GM21619 (cell line): ENCODE data around the gene LASP1NB.

Source experiments
- ATAC-seq: cut with Tn5 transposase; IDR thresholded peaks from one replicate; pipeline ENCODE4 v1.9.1; 2021; ENCODE audit not compliant: unreplicated experiment

LASP1NB gene

DNA sequence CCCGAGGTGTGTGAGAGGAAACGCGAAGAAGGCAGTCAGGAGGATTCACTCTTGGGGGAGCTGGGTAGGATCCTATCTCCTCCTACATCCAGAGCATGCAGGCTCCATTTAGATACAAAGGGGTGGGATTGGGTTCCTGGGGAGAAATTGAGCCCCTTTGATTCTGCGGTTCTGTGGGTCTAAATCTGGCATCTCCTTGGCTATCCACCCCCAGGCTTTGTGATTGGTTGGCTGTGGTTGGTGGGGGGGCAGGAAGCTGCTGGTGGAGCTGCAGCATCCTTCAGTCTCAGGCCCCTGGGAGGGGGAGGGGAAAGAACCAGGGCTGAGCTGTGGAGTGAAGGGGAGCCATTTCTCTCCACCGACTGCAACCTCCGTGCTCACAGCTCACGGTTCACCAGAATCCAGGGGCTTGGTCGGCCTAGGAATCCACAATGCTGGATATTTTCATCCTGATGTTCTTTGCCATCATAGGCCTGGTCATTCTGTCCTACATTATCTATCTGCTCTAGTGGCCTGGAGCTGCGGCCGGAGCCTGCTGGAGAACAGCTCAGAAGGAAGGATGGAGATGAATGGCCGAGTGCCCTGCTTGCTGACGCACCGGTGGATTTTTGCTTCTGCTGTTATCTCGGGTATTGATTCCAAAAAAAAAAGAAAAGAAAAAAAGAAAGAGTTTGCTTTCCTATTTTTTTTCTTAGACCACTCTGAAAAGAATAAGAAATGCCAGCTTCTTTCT, at the start of gene LASP1NB:
Gene LASP1NB (plus strand): TSS at position 352 of the 733 bp plus-strand sequence.
- ATAC-seq = no peak

DNA sequence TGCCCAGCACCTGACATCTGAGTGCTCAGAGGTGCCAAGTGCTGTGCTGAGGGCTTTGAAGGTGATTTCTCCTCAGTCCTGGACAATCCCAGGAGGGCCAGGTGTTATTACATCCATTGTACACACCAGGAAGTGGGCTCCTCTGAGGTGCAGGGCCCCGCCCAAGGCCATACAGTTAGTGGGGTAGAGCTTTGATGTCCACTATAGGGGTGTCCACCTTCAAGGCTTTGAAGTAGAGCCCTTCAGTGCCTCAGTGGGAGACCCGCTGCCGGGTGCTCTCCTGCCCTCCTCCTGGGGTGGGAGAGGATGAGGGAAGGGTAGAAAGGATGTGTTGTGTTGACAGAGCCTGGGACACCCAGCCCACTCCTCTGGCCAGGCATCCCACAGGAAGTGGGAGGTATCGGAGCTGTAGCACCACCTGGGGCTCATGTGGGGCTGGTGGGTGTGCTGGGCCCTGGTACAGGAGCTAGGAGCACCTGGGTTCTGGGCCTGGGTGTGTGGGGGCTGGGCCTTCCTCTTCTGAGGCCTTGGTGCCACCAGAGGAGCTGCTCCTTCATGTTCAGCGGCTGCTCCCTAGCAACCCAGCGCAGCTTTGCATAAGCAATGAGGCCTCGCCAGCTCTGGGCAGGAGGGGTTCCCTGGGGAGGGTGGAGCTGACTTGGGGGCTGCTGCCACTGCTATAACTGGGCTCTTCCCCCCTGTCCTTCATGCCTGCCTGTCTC, 48.1 kb upstream of the LASP1NB start:
- no peak for ATAC-seq

DNA sequence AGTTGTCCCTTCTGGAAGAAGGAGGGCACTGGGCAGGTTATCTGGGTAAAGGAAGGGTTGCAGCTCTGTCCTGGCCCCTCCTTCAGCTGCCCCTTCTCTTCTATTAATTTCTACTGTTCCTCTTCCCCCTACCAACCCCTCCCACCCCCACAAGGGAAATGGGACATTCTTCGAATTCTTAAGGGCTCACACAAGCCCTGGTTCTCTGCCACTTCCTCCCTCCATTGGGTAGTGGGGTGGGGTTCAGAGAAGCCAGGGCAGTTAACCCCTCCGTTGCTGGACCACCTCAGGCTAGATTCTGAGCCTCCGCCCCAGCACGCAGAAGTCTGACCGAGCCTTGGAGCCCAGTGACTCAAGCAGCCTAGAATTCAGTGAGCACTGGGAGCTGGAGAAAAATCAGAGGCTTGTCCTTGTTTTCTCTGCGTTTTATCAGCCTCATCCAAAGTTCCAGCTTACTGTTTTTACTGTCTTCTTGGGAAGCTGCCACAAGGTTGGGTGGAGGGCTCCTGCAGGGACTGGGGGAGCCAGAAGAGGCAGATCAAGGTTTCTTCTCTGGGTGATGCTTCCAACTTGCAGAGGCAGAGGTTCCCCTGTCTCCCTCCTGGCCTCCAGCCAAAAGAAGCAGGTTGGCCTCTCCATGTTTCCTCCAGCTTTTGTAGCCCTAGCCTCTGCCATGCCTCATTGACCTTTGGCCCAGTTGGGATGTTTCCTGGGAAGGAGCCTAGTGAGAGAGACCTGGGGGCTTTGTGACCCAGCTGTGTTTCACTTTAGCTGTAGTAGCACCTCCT, 45.3 kb upstream of the LASP1NB start:
- no peak for ATAC-seq

DNA sequence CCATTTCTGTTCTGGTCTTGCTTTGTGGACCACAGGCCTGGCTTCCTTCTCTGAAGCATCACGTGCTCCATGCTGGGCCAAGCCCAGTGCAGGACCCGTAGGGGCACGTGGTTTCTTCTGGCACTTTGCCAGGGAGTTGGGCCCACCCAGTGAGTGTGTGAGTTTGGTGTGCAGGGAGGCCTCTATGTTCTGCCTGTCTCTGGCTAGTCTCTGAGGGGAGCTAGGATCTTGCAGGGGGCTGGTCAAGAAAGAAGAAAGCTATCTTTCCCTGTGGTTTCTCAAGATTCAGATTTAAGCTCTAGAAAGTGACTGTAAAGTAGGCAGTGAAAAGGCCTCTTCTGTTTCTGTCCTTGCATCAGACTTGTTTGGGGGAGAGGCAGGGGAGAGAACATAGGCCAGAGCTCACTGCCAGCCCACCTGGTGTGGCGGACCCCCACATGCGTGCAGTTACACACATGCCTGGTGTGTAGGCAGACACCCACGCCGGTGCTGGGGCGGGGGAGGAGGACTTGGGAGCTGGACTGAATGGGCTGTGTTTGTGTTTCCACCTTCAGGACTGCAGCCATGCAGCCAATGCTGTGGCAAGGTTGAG, 43.7 kb upstream of the LASP1NB start:
- ATAC-seq = no peak

DNA sequence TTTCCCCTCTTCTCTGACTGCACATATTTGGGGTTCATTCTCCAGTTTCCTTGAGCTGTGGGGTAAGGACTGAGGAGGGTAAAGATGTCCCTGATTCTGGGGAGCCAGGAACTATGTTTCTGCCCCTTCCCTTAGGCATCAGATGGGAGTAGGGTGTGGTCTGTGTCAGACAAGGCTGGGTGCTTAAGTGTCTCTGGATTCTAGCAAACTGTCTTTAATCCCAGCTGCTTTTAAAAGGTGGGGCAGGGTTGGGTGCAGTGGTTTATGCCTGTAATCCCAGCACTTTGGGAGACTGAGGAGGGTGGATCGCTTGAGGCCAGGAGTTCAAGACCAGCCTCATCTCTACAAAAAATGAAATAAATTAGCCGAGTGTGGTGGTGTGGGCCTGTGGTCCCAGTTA, 42.5 kb upstream of the LASP1NB start:
- ATAC-seq = no peak

DNA sequence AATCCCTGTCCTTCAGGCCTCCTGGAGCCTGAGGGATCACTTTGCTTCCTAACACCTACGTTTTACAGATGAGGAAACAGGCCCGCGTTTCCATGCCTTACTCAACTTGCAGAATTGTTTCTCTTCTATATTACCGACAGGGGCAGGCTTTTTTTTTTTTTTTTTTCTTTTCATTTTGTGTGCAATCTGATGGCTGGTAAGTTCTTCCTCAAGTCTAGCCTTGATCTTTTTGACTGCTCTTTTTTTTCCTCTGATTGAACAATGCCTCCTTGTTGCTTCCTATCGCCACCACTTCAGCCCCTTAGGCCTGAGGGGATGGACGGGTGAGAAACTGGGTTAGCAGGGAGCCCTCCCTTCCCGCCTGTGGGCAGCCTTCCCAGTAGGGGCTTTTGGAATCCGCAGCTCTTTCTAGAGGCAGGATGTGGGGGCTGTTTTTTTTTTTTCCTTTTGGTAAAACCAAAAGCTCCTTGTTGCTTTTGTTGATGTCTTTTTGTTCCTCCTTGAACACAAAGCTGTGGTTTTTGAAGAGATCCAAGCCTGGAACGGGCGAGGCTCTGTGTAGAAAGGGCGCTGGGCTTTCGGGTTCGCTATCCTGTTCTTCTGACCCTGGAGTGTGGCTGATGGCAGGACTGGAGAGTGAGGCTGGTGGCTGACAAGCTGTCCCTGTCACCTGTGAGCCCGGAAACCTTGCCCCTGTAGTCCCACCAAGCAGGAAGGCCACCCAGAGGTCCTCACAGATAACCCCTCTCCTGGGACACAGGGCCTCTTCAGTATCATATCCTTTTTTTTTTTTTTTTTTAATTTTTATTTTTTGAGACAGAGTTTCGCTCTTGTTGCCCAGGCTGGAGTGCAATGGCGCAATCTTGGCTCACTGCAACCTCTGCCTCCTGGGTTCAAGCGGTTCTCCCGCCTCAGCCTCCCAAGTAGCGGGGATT, 41.6 kb upstream of the LASP1NB start:
- ATAC-seq = no peak

DNA sequence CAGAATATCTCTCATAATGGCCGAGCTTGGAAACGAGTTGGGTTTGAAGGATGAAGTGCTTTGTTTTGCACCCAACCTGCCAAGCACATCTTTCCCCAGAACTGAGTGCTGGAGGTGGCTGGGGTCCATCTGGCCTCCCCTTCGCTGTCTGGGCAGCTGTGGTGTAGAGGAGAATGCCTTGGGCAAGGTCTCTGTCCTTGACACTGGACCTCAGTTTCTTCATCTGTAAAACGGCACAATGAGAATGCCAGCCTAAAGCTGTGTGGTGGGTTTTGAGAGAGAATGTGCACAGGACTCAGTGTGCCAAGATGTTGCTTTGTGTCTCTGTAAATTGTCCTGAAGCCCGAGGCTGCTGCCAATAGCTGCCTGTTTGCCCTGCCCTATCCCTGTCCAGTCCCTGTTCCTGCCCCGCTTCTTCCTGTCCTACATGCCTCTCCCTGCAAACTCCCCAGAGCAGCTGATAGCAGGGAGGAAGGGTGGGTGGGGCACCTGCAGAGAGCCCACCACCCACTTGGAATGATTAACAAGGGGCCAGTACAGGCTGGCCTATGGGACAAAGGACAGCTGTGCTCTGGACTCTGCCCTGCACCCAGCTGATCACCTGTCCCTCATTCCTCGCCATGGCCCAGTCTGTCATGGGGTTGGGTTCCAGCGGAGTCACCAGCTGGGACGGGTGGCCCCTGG, 40.2 kb upstream of the LASP1NB start:
- no peak for ATAC-seq

DNA sequence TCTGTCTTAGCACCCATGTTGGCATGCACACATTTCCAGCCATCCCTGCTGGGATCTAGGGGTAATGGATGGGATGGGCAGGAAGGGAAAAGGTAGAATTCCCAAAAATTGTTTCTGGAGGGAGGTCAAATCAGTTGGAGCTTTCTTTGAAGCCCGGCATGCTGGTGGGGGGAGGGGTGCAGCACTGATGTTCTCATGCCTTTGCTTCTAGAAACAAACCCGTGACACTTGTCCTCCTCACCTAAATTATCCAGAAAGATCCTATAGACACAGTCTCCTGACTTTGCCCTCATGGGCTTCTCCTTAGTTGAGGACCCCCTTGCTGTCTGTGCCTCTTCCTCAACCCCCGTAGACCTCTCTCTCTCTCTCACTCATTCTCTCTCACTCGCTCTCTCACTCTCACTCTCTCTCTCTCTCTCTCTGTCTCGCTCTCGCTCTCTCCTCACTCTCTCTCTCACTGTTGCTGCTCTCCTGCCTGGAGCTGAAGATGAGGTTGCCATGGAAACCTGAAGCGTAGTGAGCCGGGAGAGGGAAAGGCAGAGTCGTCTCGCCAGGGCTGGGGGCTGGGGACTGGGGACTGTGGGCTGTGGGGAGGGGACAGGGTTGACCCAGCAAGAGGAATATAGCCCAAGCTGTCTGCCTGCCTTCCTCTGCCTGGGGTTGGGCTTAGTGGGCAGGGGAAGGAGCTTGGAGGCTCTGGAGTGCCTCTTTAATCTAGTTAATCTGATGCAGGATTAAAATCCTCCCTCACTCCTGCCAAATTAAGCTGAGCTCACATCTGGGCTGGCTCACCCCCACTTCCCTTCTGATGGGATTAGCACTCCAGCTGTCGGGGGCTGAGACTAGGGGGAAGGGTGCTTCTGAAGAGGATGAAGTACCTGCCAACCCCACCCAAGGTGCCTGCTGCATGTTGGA, 39.4 kb upstream of the LASP1NB start:
- ATAC-seq = no peak

DNA sequence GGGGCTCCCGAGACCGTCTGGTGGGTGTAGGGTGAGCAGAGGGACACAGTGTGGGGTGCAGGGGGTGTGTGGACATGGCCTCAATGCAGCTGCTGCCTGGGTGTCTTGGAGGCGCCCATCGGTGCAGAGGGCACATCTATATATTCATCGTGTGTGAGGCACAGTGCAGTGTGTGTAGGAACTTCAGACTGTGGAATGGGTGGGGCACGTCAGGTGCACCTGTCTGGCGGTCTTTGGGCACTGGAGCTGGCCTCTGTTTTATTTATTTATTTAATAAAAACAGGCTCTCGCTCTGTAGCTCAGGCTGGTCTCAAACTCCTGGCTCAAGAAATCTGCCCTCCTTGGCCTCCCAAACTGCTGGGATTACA, 38.8 kb upstream of the LASP1NB start:
- no peak for ATAC-seq

DNA sequence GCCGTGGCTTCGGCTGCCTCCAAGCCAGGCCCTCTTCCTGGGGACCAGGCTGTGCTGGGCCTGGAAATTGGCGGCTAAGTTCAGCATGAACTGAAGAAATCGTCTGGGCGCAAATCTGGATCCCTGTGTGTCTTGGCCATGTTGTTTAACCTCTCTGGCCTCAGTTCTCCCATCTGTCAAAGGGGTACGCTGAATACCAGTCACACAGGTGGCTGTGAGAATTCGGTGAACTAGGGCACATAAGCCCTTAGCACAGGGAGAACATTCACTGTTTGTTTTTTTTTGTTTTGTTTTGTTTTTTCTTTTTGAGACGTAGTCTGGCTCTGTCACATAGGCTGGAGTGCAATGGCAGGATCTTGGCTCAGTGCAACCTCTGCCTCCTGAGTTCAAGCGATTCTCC, 36.6 kb upstream of the LASP1NB start:
- no peak for ATAC-seq

DNA sequence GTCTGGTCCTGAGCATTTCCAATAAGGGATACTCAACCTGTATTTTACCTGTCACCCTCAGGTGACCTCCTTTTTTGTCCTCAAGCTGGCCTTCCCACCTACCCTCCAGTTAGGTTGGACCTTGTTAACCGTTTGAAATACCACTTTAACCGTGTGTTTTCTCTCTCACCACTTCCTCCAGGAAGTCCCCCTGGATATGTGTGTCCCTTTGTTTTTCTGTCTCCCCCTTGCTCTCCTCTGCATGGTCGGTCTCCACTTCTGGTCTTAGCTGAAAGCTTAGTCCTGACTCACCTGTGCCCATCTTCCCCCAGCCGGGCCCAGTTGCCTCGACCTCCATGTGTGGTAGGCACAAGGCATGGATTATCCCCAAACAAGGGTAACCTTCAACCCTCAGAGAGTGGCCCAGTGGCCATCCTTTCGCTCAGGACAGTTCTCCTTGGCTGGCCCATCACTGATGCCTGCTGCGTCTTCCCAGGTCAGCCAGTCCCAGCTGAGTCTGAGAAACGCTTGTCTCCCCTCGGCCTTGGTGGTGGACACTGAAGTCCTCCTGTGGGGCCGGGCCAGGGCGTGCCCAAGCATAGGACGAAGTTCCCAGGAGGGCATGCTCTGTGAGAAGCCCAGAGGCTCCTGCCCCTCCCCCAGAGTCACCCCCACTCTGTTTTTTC, 35.5 kb upstream of the LASP1NB start:
- no peak for ATAC-seq

DNA sequence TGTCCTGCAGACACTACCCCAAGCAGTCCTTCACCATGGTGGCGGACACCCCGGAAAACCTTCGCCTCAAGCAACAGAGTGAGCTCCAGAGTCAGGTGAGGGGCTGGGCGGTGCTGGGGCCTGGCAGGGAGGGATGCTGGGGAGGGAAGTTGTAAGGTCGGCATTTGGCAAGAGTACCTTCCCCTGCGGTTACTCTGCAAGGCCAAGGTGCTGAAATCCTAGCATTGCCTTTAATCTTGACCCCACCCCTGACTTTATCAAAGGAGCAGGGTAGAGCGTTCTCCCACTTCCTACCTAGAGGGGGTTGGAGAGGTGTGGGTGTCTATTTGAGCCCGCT, 35.0 kb upstream of the LASP1NB start:
- ATAC-seq = no peak

DNA sequence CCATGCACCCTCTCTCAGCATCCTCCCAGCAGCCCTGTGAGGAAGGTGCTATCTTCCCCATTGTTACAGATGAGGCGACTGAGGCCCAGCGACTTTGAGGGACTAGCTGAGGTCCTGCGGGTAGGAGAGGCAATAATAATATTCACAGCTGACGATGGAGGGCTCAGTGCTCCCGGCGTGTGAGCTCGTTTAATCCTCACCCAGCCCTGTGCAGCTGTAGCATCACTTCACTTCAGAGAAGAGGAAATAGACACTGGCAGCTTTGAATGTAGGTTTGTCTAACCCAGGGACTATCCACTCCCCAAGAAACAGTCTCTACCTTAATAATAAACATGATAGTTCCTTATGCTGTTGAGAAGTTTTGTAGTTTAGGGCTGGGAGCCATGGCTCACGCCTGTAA, 34.0 kb upstream of the LASP1NB start:
- no peak for ATAC-seq

DNA sequence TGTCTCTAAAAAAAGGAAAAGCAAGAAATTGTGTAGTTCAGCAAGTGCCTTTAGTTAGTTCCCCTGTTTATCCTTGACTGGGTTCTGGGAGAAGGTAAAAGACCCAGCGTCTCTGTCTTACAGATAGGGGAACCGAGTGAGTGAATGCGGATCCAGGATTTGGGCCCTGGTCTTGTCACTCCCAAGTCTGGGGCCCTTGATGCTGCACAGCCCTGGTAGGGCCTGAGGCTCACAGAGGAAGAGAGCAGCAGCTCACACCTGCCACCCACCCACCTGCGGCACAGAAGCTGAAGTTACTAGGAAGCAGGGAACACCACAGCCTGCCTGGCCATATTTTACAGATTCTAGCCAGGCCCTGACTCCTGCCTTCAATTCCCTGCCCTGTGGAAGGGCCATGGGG, 33.3 kb upstream of the LASP1NB start:
- ATAC-seq = no peak

DNA sequence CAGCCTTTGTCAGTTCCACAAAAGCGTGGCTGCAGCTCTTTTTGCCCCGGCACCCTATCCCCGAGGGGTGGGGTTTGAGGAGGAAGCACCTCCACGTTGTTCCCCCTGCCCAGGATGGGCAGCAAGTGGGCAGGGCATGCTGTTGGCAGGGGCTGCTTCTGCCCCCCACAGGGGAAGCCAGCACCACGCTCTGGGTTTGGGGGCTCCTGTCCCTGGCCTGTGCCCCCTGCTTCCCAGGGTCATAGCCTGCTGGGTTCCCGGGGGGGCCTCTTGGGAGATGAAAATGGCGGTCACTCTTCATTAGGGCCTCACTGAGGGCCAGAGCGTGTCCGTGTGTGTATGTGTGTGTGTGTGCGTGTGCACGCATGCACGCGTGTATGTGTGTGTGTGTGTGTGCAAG, 32.8 kb upstream of the LASP1NB start:
- ATAC-seq = no peak

DNA sequence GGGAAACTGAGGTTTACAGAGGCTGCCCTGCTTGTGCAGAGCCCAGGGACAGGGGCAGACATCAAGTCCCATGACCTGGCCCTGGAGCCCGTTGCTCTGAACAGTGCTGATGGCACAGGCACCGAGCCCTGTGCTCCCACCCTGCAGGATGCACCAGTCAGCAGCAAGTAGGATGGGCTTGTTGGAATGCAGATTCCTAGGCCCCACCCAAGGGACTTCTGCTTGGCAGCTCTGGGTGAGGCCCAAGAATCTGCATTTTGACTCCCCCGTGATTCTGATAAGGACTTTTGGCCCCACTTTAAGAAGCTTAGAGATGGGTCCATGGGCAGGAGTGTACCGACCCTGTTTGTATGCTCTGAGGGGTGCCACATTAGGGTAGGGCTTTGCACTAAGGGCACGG, 32.3 kb upstream of the LASP1NB start:
- ATAC-seq = no peak

DNA sequence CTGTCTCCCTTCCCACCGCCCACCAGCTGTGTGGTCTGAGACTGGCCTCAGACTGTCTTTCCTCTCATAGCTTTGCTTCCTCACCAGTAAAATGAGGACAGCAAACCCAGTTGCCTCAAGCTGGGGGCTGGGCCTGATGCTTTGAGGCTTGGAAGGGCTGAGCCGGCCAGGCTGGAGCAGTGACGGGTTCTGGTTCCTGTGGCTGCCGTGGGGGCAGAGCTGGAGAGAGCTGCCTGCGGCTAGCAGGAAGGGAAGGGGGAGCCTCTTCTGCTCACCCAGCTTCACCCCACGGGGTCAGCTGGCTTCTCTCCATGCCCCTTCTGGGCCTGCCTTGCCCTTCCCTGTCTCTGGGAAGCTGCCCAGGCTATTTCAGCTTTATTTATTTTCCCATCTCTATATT, 31.8 kb upstream of the LASP1NB start:
- no peak for ATAC-seq

DNA sequence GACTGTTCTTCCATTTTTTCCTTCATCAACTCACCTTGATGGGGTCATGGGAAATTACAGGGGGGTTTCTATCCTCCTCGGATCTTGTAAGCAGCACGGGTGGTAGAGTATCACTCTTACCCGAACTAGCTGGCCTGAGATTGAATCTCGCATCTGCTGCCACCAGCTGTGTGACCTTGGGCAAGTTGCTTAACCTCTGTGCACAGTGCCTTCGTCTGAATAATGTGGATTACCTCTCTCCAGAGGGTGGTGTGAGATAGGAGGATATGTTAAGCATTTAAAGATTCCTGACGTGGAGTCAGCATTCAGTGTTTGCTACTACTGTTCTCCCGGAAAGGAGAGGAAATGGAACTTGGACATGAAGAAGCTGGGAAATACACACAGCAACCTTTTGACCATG, 31.1 kb upstream of the LASP1NB start:
- ATAC-seq = no peak
